Chondrocyte (in vitro differentiated cells): ENCODE measurements around the gene CEBPG. TPM values are rescaled to one million over a fixed set of nuclear protein-coding genes. Genes with fewer than 3 reads are reported as not detected.

Source experiments
- DNase-seq: peaks from one replicate; pipeline ENCODE4 v3.0.0; 2021; ENCODE audit warnings: mixed read lengths, low spot score
- H3K27ac Mint-ChIP-seq: one replicate; pipeline ENCODE4 v1.8.0; 2021; ENCODE audit warnings: mild to moderate bottlenecking, moderate library complexity, mixed read lengths; ENCODE audit not compliant: unreplicated experiment
- H3K27me3 Mint-ChIP-seq: 2 replicates; pipeline ENCODE4 v1.8.0; 2021; ENCODE audit warnings: low read depth, mixed read lengths
- H3K36me3 Mint-ChIP-seq: 2 replicates; pipeline ENCODE4 v1.8.0; 2021; ENCODE audit warnings: low read depth, mixed read lengths
- H3K4me1 Mint-ChIP-seq: 2 replicates; pipeline ENCODE4 v1.8.0; 2021; ENCODE audit warnings: low read depth, mild to moderate bottlenecking, mixed read lengths
- H3K4me3 Mint-ChIP-seq: one replicate; pipeline ENCODE4 v1.8.0; 2021; ENCODE audit warnings: mild to moderate bottlenecking, moderate library complexity, mixed read lengths; ENCODE audit not compliant: unreplicated experiment
- H3K9me3 Mint-ChIP-seq: 2 replicates; pipeline ENCODE4 v1.8.0; 2021; ENCODE audit warnings: low read depth, mixed read lengths
- CTCF ChIP-seq: fragments of 200-600 bp; sonication (generic); IDR thresholded peaks from 2 replicates; pipeline ENCODE4 v1.5.0; 2021; ENCODE audit warnings: antibody characterized with exemption, mild to moderate bottlenecking, moderate library complexity
- total RNA-seq: library from RNA; stranded (reverse); gene quantifications from 3 replicates; pipeline ENCODE4 v1.2.1, GENCODE V29; 2021

CEBPG gene
- total RNA-seq, 1 donor from 2014 or later, result 54.4 TPM

GRCh38 chr19:33382006-33382405 lies 8.5 kb downstream of the CEBPG start:
- no peaks in the 10 kb centered on the region for H3K27me3 Mint-ChIP-seq
- H3K27ac Mint-ChIP-seq, result no peak overlapping the region
- no peak for TF ChIP-seq CTCF

GRCh38 chr19:33382982-33383381 lies 9.5 kb downstream of the CEBPG start:
- H3K36me3 Mint-ChIP-seq, result peaks cover 11% of the 10 kb centered on the region
- no peaks in the 10 kb centered on the region for H3K9me3 Mint-ChIP-seq
- no peak overlapping the region for H3K4me3 Mint-ChIP-seq
- H3K4me1 Mint-ChIP-seq, result peaks cover 28% of the 10 kb centered on the region
- H3K27me3 Mint-ChIP-seq, result no peaks in the 10 kb centered on the region
- no peak for TF ChIP-seq CTCF
- no peak overlapping the region for H3K27ac Mint-ChIP-seq
- no peak for DNase-seq

More at GRCh38 chr19:33382006-33382405, 8.5 kb downstream of the CEBPG start:
- Mint-ChIP-seq H3K4me1 (peaks cover 38% of the 10 kb centered on the region), H3K36me3 (peaks cover 11% of the 10 kb centered on the region), H3K4me3 (no peak overlapping the region), H3K9me3 (no peaks in the 10 kb centered on the region)
- no peak for DNase-seq

GRCh38 chr19:33383720-33384292 lies 10.3 kb downstream of the CEBPG start:
- TF ChIP-seq CTCF, result no peak
- Mint-ChIP-seq H3K27me3 (no peaks in the 10 kb centered on the region), H3K27ac (peak overlapping the region; percentile 29), H3K36me3 (peaks cover 11% of the 10 kb centered on the region), H3K4me1 (peaks cover 20% of the 10 kb centered on the region), H3K4me3 (no peak overlapping the region), H3K9me3 (no peaks in the 10 kb centered on the region)
- no peak for DNase-seq

- Mint-ChIP-seq H3K9me3 (no peaks in the 10 kb centered on the region), H3K4me1 (peaks cover 13% of the 10 kb centered on the region), H3K36me3 (peaks cover 9% of the 10 kb centered on the region), H3K4me3 (no peak overlapping the region), H3K27me3 (no peaks in the 10 kb centered on the region), H3K27ac (peak overlapping the region; percentile 8)
- no peak for DNase-seq
- TF ChIP-seq CTCF, result no peak
These were observed 11.5 kb downstream of the CEBPG start for GRCh38 chr19:33384983-33385382.

- no peak for DNase-seq
- H3K27me3 Mint-ChIP-seq, result no peaks in the 10 kb centered on the region
- H3K4me1 Mint-ChIP-seq, result peaks cover 11% of the 10 kb centered on the region
- peaks cover 6% of the 10 kb centered on the region for H3K36me3 Mint-ChIP-seq
- no peaks in the 10 kb centered on the region for H3K9me3 Mint-ChIP-seq
- TF ChIP-seq CTCF, result no peak
- no peak overlapping the region for H3K27ac Mint-ChIP-seq
- no peak overlapping the region for H3K4me3 Mint-ChIP-seq
These were observed 12.4 kb downstream of the CEBPG start for GRCh38 chr19:33385956-33386355.
